Activated CD4-positive, alpha-beta T cell treated with anti-CD3 and anti-CD28 coated beads for 36 hours (primary cell): ENCODE results near the gene MAPK8IP2. TPM values are rescaled to one million over a fixed set of nuclear protein-coding genes. Genes with fewer than 3 reads are reported as not detected.
A peak's percentile ranks its signal among the peaks of the same experiment; 100 is the strongest.

Experiments used
- ATAC-seq: fragments of 200-7000 bp; cut with Tn5 transposase; one replicate; pipeline ENCODE4 v1.10.0; 2021; ENCODE audit warnings: mild to moderate bottlenecking, moderate library complexity
- CTCF ChIA-PET: fragments of 350-600 bp; sonication (Branson Sonifier 250); formaldehyde crosslinking; loops from one replicate; lab custom pipeline; 2021; ENCODE audit warnings: antibody characterized with exemption; lab: Charles Lee
- POLR2A ChIA-PET: fragments of 350-600 bp; sonication (Branson Sonifier 250); formaldehyde crosslinking; loops from one replicate; lab custom pipeline; 2021; ENCODE audit warnings: antibody characterized with exemption, inconsistent platforms; lab: Charles Lee
- DNase-seq: peaks from one replicate; pipeline ENCODE4 v3.0.0-alpha.2; 2020
- H3K27ac Mint-ChIP-seq: one replicate; pipeline ENCODE4 v1.8.0; 2021; ENCODE audit warnings: mixed read lengths
- H3K27me3 Mint-ChIP-seq: one replicate; pipeline ENCODE4 v1.8.0; 2021; ENCODE audit warnings: mixed read lengths
- H3K36me3 Mint-ChIP-seq: one replicate; pipeline ENCODE4 v1.8.0; 2021; ENCODE audit warnings: low read depth, mixed read lengths
- H3K4me1 Mint-ChIP-seq: one replicate; pipeline ENCODE4 v1.8.0; 2021; ENCODE audit warnings: mixed read lengths
- H3K4me3 Mint-ChIP-seq: one replicate; pipeline ENCODE4 v1.8.0; 2021; ENCODE audit warnings: mild to moderate bottlenecking, moderate library complexity, mixed read lengths
- H3K9me3 Mint-ChIP-seq: one replicate; pipeline ENCODE4 v1.8.0; 2021; ENCODE audit warnings: low read depth, mixed read lengths
- intact Hi-C, 2 experiments: fragments of 100-400 bp; cut with DNase I in 1 of 2; cut with micrococcal nuclease in 1 of 2; formaldehyde crosslinking; loops; one replicate each; pipeline versions ENCODE4 v1.14.2 to v1.15.1; 2022 to 2024; cut with DNase I, micrococcal nuclease
- total RNA-seq, 2 experiments: library from RNA; stranded (reverse); gene quantifications; one replicate each; pipeline ENCODE4 v1.2.3, GENCODE V29; 2021

The MAPK8IP2 gene
- total RNA-seq, 2 experiments from 2014 or later, result 0.14 TPM

GRCh38 chr22:50621356-50621880, 20.8 kb downstream of the MAPK8IP2 start:
- Mint-ChIP-seq H3K36me3 (peaks cover 2% of the 10 kb centered on the region), H3K9me3 (no peaks in the 10 kb centered on the region), H3K27ac (peak overlapping the region; percentile 97), H3K27me3 (no peaks in the 10 kb centered on the region), H3K4me1 (peaks cover 40% of the 10 kb centered on the region), H3K4me3 (peak overlapping the region; percentile 80)
- DNase-seq (peak; percentile 76), ATAC-seq (peak; percentile 75)
- intact Hi-C loops, result loop anchor here (1.0 to 5.0 kb wide), 17 partner anchors 38 to 768 kb away; partner anchors contain the start of genes KLHDC7B (in 1 of the 2), MAPK11 (in 1 of the 2), PIM3 (in 1 of the 2) and PPP6R2 (in 1 of the 2)
- ChIA-PET POLR2A (interaction anchor here (0.6 to 1.9 kb wide), 14 partner anchors 20 to 650 kb away, joined by 3 to 22 read pairs (median 4); partner anchors contain the start of genes CHKB and SCO2), CTCF (interaction anchor here (0.6 to 2.3 kb wide), 27 partner anchors 9 to 377 kb away, joined by 3 to 27 read pairs (median 4); partner anchors contain the start of genes LMF2, SCO2 and SYCE3)

DNA sequence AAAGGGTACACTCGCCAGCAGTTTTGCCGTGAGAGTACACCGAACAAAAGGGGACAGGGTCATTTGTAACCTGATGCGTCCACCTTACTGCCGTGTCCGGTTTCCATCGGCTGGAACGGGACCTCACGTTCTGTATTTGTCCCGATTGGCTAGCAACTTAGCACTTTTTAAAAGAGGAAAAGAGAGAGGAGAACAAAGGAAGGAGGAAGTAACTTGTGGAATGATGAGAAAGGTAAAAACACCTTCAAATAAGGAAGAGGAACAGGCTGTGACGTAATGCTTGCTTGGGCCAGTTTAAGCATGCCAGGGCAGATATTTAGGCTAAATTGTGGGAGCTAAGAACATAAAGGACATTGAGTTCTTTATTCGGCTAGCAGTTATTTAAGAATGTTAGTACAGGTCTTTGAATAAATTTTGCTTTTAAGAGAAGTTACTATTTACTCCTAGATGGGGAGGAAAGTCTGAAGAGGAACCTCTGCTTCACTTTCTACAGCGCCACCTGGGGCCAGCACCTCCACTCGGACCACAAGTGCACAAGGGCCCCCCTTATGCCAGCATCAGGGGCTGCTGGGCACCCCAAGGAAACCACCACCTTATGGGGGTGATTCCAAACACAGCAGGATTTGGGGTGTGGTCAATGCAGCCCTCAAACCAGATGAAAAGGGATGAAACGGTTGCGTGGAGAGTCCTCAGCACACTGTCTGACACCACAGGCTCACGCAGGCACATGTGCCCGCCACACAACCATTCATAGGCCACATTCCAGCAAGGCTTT, 21.5 kb downstream of the MAPK8IP2 start:
- H3K9me3 Mint-ChIP-seq, result no peaks in the 10 kb centered on the region
- H3K4me3 Mint-ChIP-seq, result peak overlapping the region; percentile 80
- ATAC-seq (no peak), DNase-seq (peak; percentile 68)
- intact Hi-C loops, result loop anchor here (1.0 to 5.0 kb wide), 17 partner anchors 39 to 769 kb away; partner anchors contain the start of genes KLHDC7B (in 1 of the 2), MAPK11 (in 1 of the 2), PIM3 (in 1 of the 2) and PPP6R2 (in 1 of the 2)
- ChIA-PET CTCF (interaction anchor here (0.6 to 2.3 kb wide), 10 partner anchors 8 to 124 kb away, joined by 3 to 27 read pairs (median 3); partner anchors contain the start of genes LMF2 and SCO2), POLR2A (interaction anchor here (0.6 to 1.9 kb wide), 3 partner anchors 83 to 97 kb away, joined by 3 to 22 read pairs (median 12); partner anchors contain the start of gene SCO2)
- peaks cover 2% of the 10 kb centered on the region for H3K36me3 Mint-ChIP-seq
- H3K27ac Mint-ChIP-seq, result peak overlapping the region; percentile 97
- no peaks in the 10 kb centered on the region for H3K27me3 Mint-ChIP-seq
- H3K4me1 Mint-ChIP-seq, result peaks cover 43% of the 10 kb centered on the region

- H3K4me3 Mint-ChIP-seq, result no peak overlapping the region
- peaks cover 43% of the 10 kb centered on the region for H3K4me1 Mint-ChIP-seq
- no peaks in the 10 kb centered on the region for H3K27me3 Mint-ChIP-seq
- H3K9me3 Mint-ChIP-seq, result no peaks in the 10 kb centered on the region
- H3K36me3 Mint-ChIP-seq, result peaks cover 2% of the 10 kb centered on the region
- DNase-seq, result no peak
- peak overlapping the region; percentile 97 for H3K27ac Mint-ChIP-seq
- no peak for ATAC-seq
- POLR2A ChIA-PET, result no interaction called here
- CTCF ChIA-PET, result no interaction called here
- intact Hi-C loops, result loop anchor here (5.0 kb wide), 4 partner anchors 69 to 661 kb away; partner anchors contain the start of genes PIM3 (in 1 of the 2) and PPP6R2 (in 1 of the 2)
These were observed 22.2 kb downstream of the MAPK8IP2 start for GRCh38 chr22:50622723-50623327.

GRCh38 chr22:50624347-50625130, 23.9 kb downstream of the MAPK8IP2 start:
- H3K27me3 Mint-ChIP-seq, result no peaks in the 10 kb centered on the region
- DNase-seq, result no peak
- ChIA-PET CTCF (no interaction called here), POLR2A (no interaction called here)
- peaks cover 2% of the 10 kb centered on the region for H3K36me3 Mint-ChIP-seq
- no peaks in the 10 kb centered on the region for H3K9me3 Mint-ChIP-seq
- intact Hi-C loops, result loop anchor here (5.0 kb wide), 5 partner anchors 48 to 662 kb away; partner anchors contain the start of genes PIM3 (in 1 of the 2), PPP6R2 (in 1 of the 2) and SHANK3 (in 1 of the 2)
- ATAC-seq, result no peak
- H3K4me1 Mint-ChIP-seq, result peaks cover 43% of the 10 kb centered on the region
- no peak overlapping the region for H3K27ac Mint-ChIP-seq
- H3K4me3 Mint-ChIP-seq, result no peak overlapping the region

DNA sequence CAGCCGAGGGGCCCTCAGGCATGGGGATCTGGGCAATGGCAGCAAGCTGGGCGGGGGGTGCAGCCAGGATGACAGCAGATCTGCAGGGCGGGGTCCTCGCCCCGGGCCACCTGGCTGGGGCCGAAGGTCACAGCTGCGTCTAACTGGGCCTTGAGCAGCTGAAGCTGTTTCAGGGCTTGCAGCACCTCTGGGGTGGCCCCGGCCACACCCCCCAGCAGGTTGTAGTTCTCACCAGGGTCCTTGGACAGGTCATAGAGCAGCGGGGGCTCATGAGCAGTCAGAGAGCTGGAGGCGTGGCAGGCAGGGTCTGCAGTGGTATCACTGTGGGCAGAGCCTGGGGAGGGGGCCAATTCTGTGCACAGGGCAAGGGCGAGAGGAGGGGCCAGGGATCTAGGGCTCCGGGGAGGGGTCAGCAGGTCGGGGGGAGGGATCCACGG, 24.6 kb downstream of the MAPK8IP2 start:
- ATAC-seq (no peak), DNase-seq (no peak)
- Mint-ChIP-seq H3K4me3 (no peak overlapping the region), H3K27me3 (no peaks in the 10 kb centered on the region), H3K27ac (no peak overlapping the region), H3K4me1 (peaks cover 40% of the 10 kb centered on the region), H3K9me3 (no peaks in the 10 kb centered on the region), H3K36me3 (peaks cover 2% of the 10 kb centered on the region)
- POLR2A ChIA-PET, result no interaction called here
- intact Hi-C loops, result loop anchor here in 1 of 2 experiments (5.0 kb wide), 1 partner anchor 47 kb away; the partner anchor contains the start of gene SHANK3
- CTCF ChIA-PET, result no interaction called here

DNA sequence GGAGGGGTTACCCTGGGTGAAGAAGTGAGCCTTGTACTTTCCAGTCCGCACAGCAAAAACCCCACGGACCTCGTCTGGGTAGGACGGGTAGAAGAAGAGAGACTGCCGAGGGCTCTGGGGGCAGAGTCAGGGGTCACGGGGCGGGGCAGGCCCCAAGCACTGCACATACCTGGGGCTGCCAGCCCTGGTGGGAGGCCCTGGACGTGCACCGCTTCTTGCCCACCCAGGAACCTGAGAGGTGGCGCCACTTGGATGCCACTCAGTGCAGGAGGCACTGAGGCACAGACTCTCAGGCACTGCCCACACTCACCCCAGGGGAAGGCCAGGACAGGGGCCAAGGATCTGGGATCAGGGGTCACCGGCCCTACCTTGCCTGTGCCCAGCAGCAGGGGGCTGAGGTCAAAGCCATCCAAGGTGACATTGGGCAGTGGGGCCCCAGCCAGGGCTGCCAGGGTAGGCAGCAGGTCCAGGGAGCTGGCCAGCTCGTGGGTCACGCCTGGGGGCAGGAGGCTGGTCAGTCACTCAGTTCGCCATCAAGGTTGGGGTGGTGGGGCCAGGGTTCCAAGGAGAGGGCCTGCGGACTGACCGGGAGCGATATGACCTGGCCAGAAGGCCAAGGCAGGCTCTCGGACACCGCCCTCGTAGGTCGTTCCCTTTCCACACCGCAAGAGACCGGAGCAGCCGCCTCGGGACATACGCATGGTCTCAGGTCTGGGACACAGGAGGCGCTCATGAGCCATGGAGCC, 25.1 kb downstream of the MAPK8IP2 start:
- H3K27me3 Mint-ChIP-seq, result no peaks in the 10 kb centered on the region
- H3K27ac Mint-ChIP-seq, result no peak overlapping the region
- intact Hi-C loops, result loop anchor here in 1 of 2 experiments (5.0 kb wide), 1 partner anchor 47 kb away; the partner anchor contains the start of gene SHANK3
- ChIA-PET CTCF (no interaction called here), POLR2A (interaction anchor here (0.8 kb wide), 1 partner anchor 118 kb away, joined by 3 read pairs; the partner anchor contains the start of gene LMF2)
- ATAC-seq (no peak), DNase-seq (no peak)
- peaks cover 2% of the 10 kb centered on the region for H3K36me3 Mint-ChIP-seq
- H3K9me3 Mint-ChIP-seq, result no peaks in the 10 kb centered on the region
- H3K4me3 Mint-ChIP-seq, result no peak overlapping the region
- H3K4me1 Mint-ChIP-seq, result peaks cover 38% of the 10 kb centered on the region

DNA sequence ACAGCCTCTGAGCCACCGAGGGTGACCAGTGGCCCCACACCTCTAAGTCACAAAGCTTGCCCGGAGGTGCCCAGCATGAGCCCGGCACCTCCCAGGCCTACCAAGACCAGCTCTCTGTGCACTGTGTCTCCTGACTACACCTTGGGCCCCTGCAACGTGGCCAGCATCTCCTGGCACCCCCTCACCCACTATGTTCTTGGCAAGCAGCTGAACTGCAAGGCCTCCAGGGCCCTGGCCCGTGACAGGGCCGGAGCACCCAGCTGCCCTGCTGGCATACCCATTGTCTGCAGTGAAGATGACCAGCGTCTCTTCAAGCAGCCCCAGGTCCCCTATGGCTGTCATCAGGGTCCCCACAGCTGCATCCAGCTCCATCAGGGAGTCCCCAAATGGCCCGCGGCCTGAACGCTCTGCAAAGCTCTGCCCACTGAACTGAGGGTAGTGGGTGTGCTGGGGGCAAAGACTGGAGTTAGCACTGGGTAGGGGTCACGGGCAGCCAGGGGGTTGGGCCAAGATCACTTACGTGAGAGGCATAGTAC, 25.8 kb downstream of the MAPK8IP2 start:
- H3K9me3 Mint-ChIP-seq, result no peaks in the 10 kb centered on the region
- ChIA-PET POLR2A (interaction anchor here (0.8 kb wide), 1 partner anchor 119 kb away, joined by 3 read pairs; the partner anchor contains the start of gene LMF2), CTCF (no interaction called here)
- H3K27me3 Mint-ChIP-seq, result no peaks in the 10 kb centered on the region
- H3K4me1 Mint-ChIP-seq, result peaks cover 32% of the 10 kb centered on the region
- intact Hi-C loops, result loop anchor here in 1 of 2 experiments (5.0 kb wide), 1 partner anchor 46 kb away; the partner anchor contains the start of gene SHANK3
- ATAC-seq (no peak), DNase-seq (no peak)
- H3K4me3 Mint-ChIP-seq, result peak overlapping the region; percentile 62
- peak overlapping the region; percentile 59 for H3K27ac Mint-ChIP-seq
- peaks cover 2% of the 10 kb centered on the region for H3K36me3 Mint-ChIP-seq

- CTCF ChIA-PET, result interaction anchor here (0.8 to 1.3 kb wide), 2 partner anchors 11 to 283 kb away, joined by 3 read pairs; no protein-coding TSS in a partner anchor
- intact Hi-C loops, result loop anchor here in 1 of 2 experiments (5.0 kb wide), 1 partner anchor 45 kb away; the partner anchor contains the start of gene SHANK3
- Mint-ChIP-seq H3K4me1 (peaks cover 25% of the 10 kb centered on the region), H3K27me3 (no peaks in the 10 kb centered on the region), H3K9me3 (no peaks in the 10 kb centered on the region), H3K27ac (peak overlapping the region; percentile 59), H3K36me3 (peaks cover 2% of the 10 kb centered on the region), H3K4me3 (peak overlapping the region; percentile 76)
- POLR2A ChIA-PET, result interaction anchor here (0.8 kb wide), 1 partner anchor 119 kb away, joined by 3 read pairs; the partner anchor contains the start of gene LMF2
- DNase-seq (no peak), ATAC-seq (peak; percentile 24)
These were observed 26.5 kb downstream of the MAPK8IP2 start for GRCh38 chr22:50626850-50627641.
